C4-2B (cell line): ENCODE data around the gene NFIC.

ENCODE experiments used
- ZFX ChIP-seq: fragments of 450-650 bp; IDR thresholded peaks from 2 replicates; pipeline ENCODE4 v1.6.1; 2017
- TF ChIP-seq, protein P1 (sequence below): fragments of 450-650 bp; conservative IDR thresholded peaks from 2 replicates; pipeline ENCODE4 v1.5.1; 2017; ENCODE audit warnings: mild to moderate bottlenecking

DNA sequence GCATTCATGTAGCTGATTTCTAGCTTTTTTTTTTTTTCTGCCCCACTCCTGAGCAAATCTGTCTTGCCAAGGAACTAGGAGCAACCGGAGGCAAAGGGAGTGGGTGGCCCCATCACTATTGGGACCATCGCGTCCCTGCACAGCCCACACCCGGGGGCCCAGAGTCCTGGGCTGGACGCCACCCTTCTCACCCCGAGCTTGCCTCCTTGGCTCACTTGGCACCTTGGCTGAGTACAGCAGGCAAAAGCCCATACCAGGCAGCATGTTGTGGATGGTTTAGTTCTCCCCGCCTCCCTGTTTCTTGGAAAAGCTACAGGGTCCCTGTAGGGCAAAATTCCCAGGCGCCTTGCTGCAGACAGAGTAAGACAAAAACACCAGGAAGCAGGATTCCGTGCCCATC lies 100.3 kb downstream of the NFIC start:
- TF ChIP-seq, protein P1, sequence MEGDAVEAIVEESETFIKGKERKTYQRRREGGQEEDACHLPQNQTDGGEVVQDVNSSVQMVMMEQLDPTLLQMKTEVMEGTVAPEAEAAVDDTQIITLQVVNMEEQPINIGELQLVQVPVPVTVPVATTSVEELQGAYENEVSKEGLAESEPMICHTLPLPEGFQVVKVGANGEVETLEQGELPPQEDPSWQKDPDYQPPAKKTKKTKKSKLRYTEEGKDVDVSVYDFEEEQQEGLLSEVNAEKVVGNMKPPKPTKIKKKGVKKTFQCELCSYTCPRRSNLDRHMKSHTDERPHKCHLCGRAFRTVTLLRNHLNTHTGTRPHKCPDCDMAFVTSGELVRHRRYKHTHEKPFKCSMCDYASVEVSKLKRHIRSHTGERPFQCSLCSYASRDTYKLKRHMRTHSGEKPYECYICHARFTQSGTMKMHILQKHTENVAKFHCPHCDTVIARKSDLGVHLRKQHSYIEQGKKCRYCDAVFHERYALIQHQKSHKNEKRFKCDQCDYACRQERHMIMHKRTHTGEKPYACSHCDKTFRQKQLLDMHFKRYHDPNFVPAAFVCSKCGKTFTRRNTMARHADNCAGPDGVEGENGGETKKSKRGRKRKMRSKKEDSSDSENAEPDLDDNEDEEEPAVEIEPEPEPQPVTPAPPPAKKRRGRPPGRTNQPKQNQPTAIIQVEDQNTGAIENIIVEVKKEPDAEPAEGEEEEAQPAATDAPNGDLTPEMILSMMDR, result no peak
- TF ChIP-seq ZFX, result no peak
